SK-N-SH (cell line): ENCODE data around the gene NOL4L. TPM values are rescaled to one million over a fixed set of nuclear protein-coding genes. Genes with fewer than 3 reads are reported as not detected.
A peak's percentile ranks its signal among the peaks of the same experiment; 100 is the strongest.

Experiments used
- CTCF ChIA-PET: fragments of 300-600, 350-600 bp; formaldehyde crosslinking; extraction: SDS; loops from one replicate; lab custom pipeline; 2021; lab: Yijun Ruan, JAX
- POLR2A ChIA-PET: fragments of 350-600 bp; sonication (Branson Sonifier 250); formaldehyde crosslinking; extraction: SDS; loops from one replicate; lab custom pipeline; 2020; ENCODE audit warnings: antibody characterized with exemption, inconsistent platforms; lab: Yijun Ruan, JAX
- DNase-seq: peaks from one replicate; pipeline ENCODE4 v3.0.0; 2012
- H2AFZ ChIP-seq: fragments of 200-600 bp; sonication (generic); 2 replicates; pipeline ENCODE4 v1.8.1; 2016; ENCODE audit warnings: antibody characterized with exemption, mild to moderate bottlenecking, low read depth
- H3F3A ChIP-seq: fragments of 200-600 bp; sonication (generic); replicated peaks from 2 replicates; pipeline ENCODE3; 2016; ENCODE audit warnings: antibody characterized with exemption, mild to moderate bottlenecking; ENCODE audit not compliant: insufficient read depth
- H3K27ac ChIP-seq, 2 experiments: fragments of 200-500 bp in 1 of 2; fragments of 200-600 bp in 1 of 2; sonication (Bioruptor generic) in 1 of 2; sonication (generic), shearing (Covaris generic) in 1 of 2; 2 replicates each; pipeline versions ENCODE4 v1.5.1 to v1.6.1; 2014 to 2016; ENCODE audit warnings: low read depth in 2 of 2, inconsistent platforms in 1 of 2, low read length in 1 of 2, mild to moderate bottlenecking in 1 of 2, mixed read lengths in 1 of 2
- H3K27me3 ChIP-seq: fragments of 200-600 bp; sonication (generic), shearing (Covaris generic); 2 replicates; pipeline ENCODE4 v1.6.1; 2016; ENCODE audit warnings: mixed run types; ENCODE audit not compliant: insufficient read depth
- H3K36me3 ChIP-seq, 2 experiments: fragments of 200-500 bp in 1 of 2; fragments of 200-600 bp in 1 of 2; sonication (Bioruptor generic) in 1 of 2; sonication (generic) in 1 of 2; replicated peaks in 1 of 2; 2 replicates each; pipeline versions ENCODE3 to v1.5.1; 2014 to 2016; ENCODE audit warnings: low read length in 1 of 2, mild to moderate bottlenecking in 1 of 2; ENCODE audit not compliant: insufficient read depth in 2 of 2, control insufficient read depth in 1 of 2
- H3K4me1 ChIP-seq, 2 experiments: fragments of 200-500 bp in 1 of 2; fragments of 200-600 bp in 1 of 2; sonication (Bioruptor generic) in 1 of 2; sonication (generic), shearing (Covaris generic) in 1 of 2; 2 replicates each; pipeline versions ENCODE4 v1.5.1 to v1.6.1; 2014 to 2016; ENCODE audit warnings: low read depth in 1 of 2, low read length in 1 of 2, mixed run types in 1 of 2; ENCODE audit not compliant: insufficient read depth in 2 of 2, control insufficient read depth in 1 of 2
- H3K4me2 ChIP-seq: fragments of 200-600 bp; sonication (generic), shearing (Covaris generic); 2 replicates; pipeline ENCODE4 v1.6.1; 2017; ENCODE audit warnings: mixed run types
- H3K4me3 ChIP-seq, 2 experiments: fragments of 200-500 bp in 1 of 2; fragments of 200-600 bp in 1 of 2; sonication (Bioruptor generic) in 1 of 2; sonication (generic), shearing (Covaris generic) in 1 of 2; 2 replicates each; pipeline versions ENCODE4 v1.5.1 to v1.8.1; 2014 to 2016; ENCODE audit warnings: low read depth in 2 of 2, inconsistent platforms in 1 of 2, low read length in 1 of 2, mild to moderate bottlenecking in 1 of 2, mixed read lengths in 1 of 2, moderate library complexity in 1 of 2
- H3K79me2 ChIP-seq: fragments of 200-600 bp; sonication (generic); 2 replicates; pipeline ENCODE4 v1.8.1; 2017; ENCODE audit warnings: mild to moderate bottlenecking; ENCODE audit not compliant: insufficient read depth
- H3K9ac ChIP-seq: fragments of 200-600 bp; sonication (generic); 2 replicates; pipeline ENCODE4 v1.6.1; 2017; ENCODE audit warnings: mixed run types
- H3K9me2 ChIP-seq: fragments of 200-600 bp; sonication (generic); 2 replicates; pipeline ENCODE4 v1.6.1; 2017; ENCODE audit warnings: mixed run types
- H3K9me3 ChIP-seq: fragments of 200-600 bp; sonication (generic); 2 replicates; pipeline ENCODE4 v1.6.1; 2017; ENCODE audit warnings: mixed run types, mild to moderate bottlenecking, moderate library complexity
- H4K20me1 ChIP-seq: fragments of 200-600 bp; sonication (generic); 2 replicates; pipeline ENCODE4 v1.6.1; 2017; ENCODE audit warnings: mild to moderate bottlenecking, mixed run types; ENCODE audit not compliant: insufficient read depth
- CHD2 ChIP-seq: fragments of 150-350 bp; IDR thresholded peaks from 2 replicates; pipeline ENCODE4 v1.6.1; 2018; ENCODE audit warnings: low read length; ENCODE audit not compliant: partially characterized antibody
- ELF1 ChIP-seq: IDR thresholded peaks from 2 replicates; pipeline ENCODE4 v1.4.0; 2012
- EZH2phosphoT487 ChIP-seq: fragments of 200-600 bp; sonication (generic); IDR thresholded peaks from 2 replicates; pipeline ENCODE4 v1.6.1; 2017; ENCODE audit warnings: low read depth, mixed run types, mild to moderate bottlenecking, antibody characterized with exemption, moderate library complexity, borderline replicate concordance
- GABPA ChIP-seq: IDR thresholded peaks from 2 replicates; pipeline ENCODE4 v1.4.0; 2012; ENCODE audit warnings: low read depth, mild to moderate bottlenecking
- IRF3 ChIP-seq: fragments of 150-350 bp; IDR thresholded peaks from 2 replicates; pipeline ENCODE4 v1.6.1; 2016; ENCODE audit warnings: mild to moderate bottlenecking, low read depth, low read length
- JUND ChIP-seq: IDR thresholded peaks from 2 replicates; pipeline ENCODE4 v1.4.0; 2012
- MAX ChIP-seq: IDR thresholded peaks from 2 replicates; pipeline ENCODE4 v1.4.0; 2012; ENCODE audit warnings: low read depth
- MEF2A ChIP-seq: IDR thresholded peaks from 2 replicates; pipeline ENCODE4 v1.4.0; 2012; ENCODE audit warnings: low read depth, borderline replicate concordance
- MXI1 ChIP-seq: IDR thresholded peaks from 2 replicates; pipeline ENCODE4 v1.6.1; 2012; ENCODE audit warnings: mild to moderate bottlenecking, low read depth, low read length, improper control_type of control experiment
- NRF1 ChIP-seq: IDR thresholded peaks from 2 replicates; pipeline ENCODE4 v1.6.1; 2012; ENCODE audit warnings: low read depth, mild to moderate bottlenecking, low read length
- POLR2AphosphoS5 ChIP-seq: IDR thresholded peaks from 2 replicates; pipeline ENCODE4 v1.6.1; 2012; ENCODE audit warnings: low read depth, low read length
- RCOR1 ChIP-seq: fragments of 150-350 bp; IDR thresholded peaks from 2 replicates; pipeline ENCODE4 v1.6.1; 2017; ENCODE audit warnings: antibody characterized with exemption, low read length
- RXRA ChIP-seq: IDR thresholded peaks from 2 replicates; pipeline ENCODE4 v1.4.0; 2012; ENCODE audit warnings: low read depth, mild to moderate bottlenecking, borderline replicate concordance
- SMC3 ChIP-seq: IDR thresholded peaks from 2 replicates; pipeline ENCODE4 v1.6.1; 2012; ENCODE audit warnings: low read depth, low read length, improper control_type of control experiment
- TCF12 ChIP-seq: IDR thresholded peaks from 2 replicates; pipeline ENCODE4 v1.4.0; 2012
- TEAD4 ChIP-seq: IDR thresholded peaks from 2 replicates; pipeline ENCODE4 v1.4.0; 2012; ENCODE audit warnings: mild to moderate bottlenecking, borderline replicate concordance; ENCODE audit not compliant: insufficient read depth
- ZBTB33 ChIP-seq: IDR thresholded peaks from 2 replicates; pipeline ENCODE4 v1.4.0; 2012; ENCODE audit warnings: low read depth, borderline replicate concordance
- WGBS: methylation state at CpG from one replicate; pipeline ENCODE4 v1.1.6; 2017; ENCODE audit warnings: low lambda C conversion rate; 5-methylcytosine and 5-hydroxymethylcytosine counted together
- polyA plus RNA-seq, 3 experiments: library from polyadenylated mRNA; depleted of rRNA; stranded (reverse); fragments of >200 nt; gene quantifications; 2 replicates each; pipeline ENCODE4 v1.2.3, GENCODE V29; 2012
- TF ChIP-seq, protein P1 (sequence below): IDR thresholded peaks from 2 replicates; pipeline ENCODE4 v1.6.1; 2012; ENCODE audit warnings: mild to moderate bottlenecking, low read depth, low read length, moderate library complexity
- TF ChIP-seq, protein P2 (sequence below): IDR thresholded peaks from 2 replicates; pipeline ENCODE4; 2012

Gene NOL4L
- polyA plus RNA-seq, 1 of the 3 experiments (the other 2 are of a cell fraction) = 14.3 TPM

- H3K9me2 ChIP-seq = no peaks in the 10 kb centered on the region
- peaks cover 5 to 45% of the 10 kb centered on the region in 2 experiments for H3K36me3 ChIP-seq
- no peak for TF ChIP-seq MAX
- no peak for TF ChIP-seq TEAD4
- TF ChIP-seq TCF12 = no peak
- no peak for TF ChIP-seq RCOR1
- TF ChIP-seq CHD2 = no peak
- no peak for TF ChIP-seq JUND
- no peak for TF ChIP-seq MEF2A
- TF ChIP-seq MXI1 = no peak
- TF ChIP-seq ZBTB33 = no peak
- TF ChIP-seq, protein P1, sequence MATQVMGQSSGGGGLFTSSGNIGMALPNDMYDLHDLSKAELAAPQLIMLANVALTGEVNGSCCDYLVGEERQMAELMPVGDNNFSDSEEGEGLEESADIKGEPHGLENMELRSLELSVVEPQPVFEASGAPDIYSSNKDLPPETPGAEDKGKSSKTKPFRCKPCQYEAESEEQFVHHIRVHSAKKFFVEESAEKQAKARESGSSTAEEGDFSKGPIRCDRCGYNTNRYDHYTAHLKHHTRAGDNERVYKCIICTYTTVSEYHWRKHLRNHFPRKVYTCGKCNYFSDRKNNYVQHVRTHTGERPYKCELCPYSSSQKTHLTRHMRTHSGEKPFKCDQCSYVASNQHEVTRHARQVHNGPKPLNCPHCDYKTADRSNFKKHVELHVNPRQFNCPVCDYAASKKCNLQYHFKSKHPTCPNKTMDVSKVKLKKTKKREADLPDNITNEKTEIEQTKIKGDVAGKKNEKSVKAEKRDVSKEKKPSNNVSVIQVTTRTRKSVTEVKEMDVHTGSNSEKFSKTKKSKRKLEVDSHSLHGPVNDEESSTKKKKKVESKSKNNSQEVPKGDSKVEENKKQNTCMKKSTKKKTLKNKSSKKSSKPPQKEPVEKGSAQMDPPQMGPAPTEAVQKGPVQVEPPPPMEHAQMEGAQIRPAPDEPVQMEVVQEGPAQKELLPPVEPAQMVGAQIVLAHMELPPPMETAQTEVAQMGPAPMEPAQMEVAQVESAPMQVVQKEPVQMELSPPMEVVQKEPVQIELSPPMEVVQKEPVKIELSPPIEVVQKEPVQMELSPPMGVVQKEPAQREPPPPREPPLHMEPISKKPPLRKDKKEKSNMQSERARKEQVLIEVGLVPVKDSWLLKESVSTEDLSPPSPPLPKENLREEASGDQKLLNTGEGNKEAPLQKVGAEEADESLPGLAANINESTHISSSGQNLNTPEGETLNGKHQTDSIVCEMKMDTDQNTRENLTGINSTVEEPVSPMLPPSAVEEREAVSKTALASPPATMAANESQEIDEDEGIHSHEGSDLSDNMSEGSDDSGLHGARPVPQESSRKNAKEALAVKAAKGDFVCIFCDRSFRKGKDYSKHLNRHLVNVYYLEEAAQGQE = no peak
- no peak for TF ChIP-seq ELF1
- no peak for TF ChIP-seq SMC3
- no peak for TF ChIP-seq POLR2AphosphoS5
- no peak for TF ChIP-seq GABPA
- no peak for TF ChIP-seq NRF1
- no peak for TF ChIP-seq RXRA
- TF ChIP-seq, protein P2, sequence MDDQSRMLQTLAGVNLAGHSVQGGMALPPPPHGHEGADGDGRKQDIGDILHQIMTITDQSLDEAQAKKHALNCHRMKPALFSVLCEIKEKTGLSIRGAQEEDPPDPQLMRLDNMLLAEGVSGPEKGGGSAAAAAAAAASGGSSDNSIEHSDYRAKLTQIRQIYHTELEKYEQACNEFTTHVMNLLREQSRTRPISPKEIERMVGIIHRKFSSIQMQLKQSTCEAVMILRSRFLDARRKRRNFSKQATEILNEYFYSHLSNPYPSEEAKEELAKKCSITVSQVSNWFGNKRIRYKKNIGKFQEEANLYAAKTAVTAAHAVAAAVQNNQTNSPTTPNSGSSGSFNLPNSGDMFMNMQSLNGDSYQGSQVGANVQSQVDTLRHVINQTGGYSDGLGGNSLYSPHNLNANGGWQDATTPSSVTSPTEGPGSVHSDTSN = no peak
- TF ChIP-seq IRF3 = no peak
- TF ChIP-seq EZH2phosphoT487 = no peak
- H3K9me3 ChIP-seq = no peaks in the 10 kb centered on the region
- H2AFZ ChIP-seq = no peak overlapping the region
- no peak for DNase-seq
- peaks cover 25% of the 10 kb centered on the region for H4K20me1 ChIP-seq
- H3F3A ChIP-seq = peaks cover 8% of the 10 kb centered on the region
- H3K27ac ChIP-seq = peak overlapping the region in 1 of 2 experiments; percentile 94; a peak in 2 of 4 replicates
- POLR2A ChIA-PET = interaction anchor here (0.6 kb wide), 1 partner anchor 851 kb away, joined by 3 read pairs; no protein-coding TSS in a partner anchor
- peaks cover 47% of the 10 kb centered on the region; the same call in 1 of the 2 replicates for H3K79me2 ChIP-seq
- peaks cover 5 to 82% of the 10 kb centered on the region in 2 experiments; a peak in 3 of 4 replicates for H3K4me1 ChIP-seq
- CTCF ChIA-PET = interaction anchor here (0.9 to 6.0 kb wide), 12 partner anchors 9 to 118 kb away, joined by 3 to 41 read pairs (median 6); no protein-coding TSS in a partner anchor
- no peak overlapping the region for H3K9ac ChIP-seq
- no peak overlapping the region for H3K4me2 ChIP-seq
- H3K27me3 ChIP-seq = no peaks in the 10 kb centered on the region
- WGBS = 88% methylated on average over 8 of the region's 12 CpGs
- H3K4me3 ChIP-seq = no peak overlapping the region
These were observed 129.8 kb downstream of the NOL4L start for GRCh38 chr20:32455171-32455900.
